GM11168 (cell line): Measurements from ENCODE around the gene MAP6D1.

Source experiments
- in situ Hi-C: fragments of 300-500 bp; cut with MboI; formaldehyde crosslinking; loops from one replicate; pipeline ENCODE4 v1.12.0; 2022; ENCODE audit warnings: low sequenced_read_pairs; ENCODE audit not compliant: unreplicated experiment

MAP6D1 gene

GRCh38 chr3:183766745-183767606, 58.4 kb downstream of the MAP6D1 start:
- in situ Hi-C loops = loop anchor here (10.0 kb wide), 1 partner anchor 292 kb away; no protein-coding TSS in a partner anchor

GRCh38 chr3:183766107-183766506, 59.3 kb downstream of the MAP6D1 start:
- in situ Hi-C loops = loop anchor here (10.0 kb wide), 1 partner anchor 291 kb away; no protein-coding TSS in a partner anchor
